Stimulated activated naive CD4-positive, alpha-beta T cell treated with Interleukin-2 at 50 U/mL for 16 hours (primary cell): ENCODE measurements around the gene OR2A25.
"Not testable (repeated sequence)": the region's sequence is repeated elsewhere in the genome, so short reads cannot be mapped to it uniquely, and the experiment has no call there.

Experiments
- DNase-seq: peaks from one replicate; lab custom pipeline; 2025; lab: John Stamatoyannopoulos, UW

The OR2A25 gene, protein sequence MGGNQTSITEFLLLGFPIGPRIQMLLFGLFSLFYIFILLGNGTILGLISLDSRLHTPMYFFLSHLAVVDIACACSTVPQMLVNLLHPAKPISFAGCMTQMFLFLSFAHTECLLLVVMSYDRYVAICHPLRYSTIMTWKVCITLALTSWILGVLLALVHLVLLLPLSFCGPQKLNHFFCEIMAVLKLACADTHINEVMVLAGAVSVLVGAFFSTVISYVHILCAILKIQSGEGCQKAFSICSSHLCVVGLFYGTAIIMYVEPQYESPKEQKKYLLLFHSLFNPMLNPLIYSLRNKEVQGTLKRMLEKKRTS

DNA sequence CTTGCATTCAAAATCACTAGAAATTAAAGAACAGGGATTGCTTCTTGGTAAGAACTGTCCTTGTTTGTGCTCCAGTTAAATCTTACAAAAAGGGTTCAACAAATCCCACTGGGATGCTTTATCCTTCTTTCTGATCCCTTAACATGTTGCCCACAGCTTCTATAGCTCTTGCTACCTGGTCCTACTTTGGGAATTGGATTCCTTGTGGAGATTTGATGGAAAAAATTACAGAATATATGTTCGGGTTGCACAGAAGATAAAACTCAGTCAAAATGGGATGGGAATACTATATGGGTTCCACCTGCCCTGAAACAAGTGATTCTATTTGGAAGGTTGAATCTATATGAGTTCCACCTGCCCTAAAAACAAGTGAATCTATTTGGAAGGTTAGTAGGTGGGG, at the start of gene OR2A25:
TSS of gene OR2A25 (plus strand) at position 301 of the 400 bp plus-strand sequence. CDS start 4,409 bp downstream, outside the sequence.
- no peak for DNase-seq

DNA sequence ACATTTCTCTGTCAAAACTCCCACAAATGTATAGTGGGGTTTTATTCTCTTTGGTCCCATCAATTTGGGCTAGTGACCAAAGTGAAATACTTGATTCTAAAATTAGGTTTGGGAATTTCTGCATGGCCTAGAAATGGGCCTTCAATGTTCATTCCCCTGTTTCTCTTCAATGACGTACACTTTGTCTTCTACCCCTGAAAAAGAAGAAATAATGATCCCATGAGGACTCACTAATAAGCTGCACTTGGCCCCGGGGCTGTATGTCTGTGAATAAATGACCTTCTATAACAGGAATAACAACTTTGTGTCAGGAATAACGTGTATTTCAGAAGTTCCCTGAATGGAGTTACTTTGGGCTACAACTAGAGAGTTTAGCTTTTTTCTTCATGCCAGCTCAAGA, 49.3 kb upstream of the OR2A25 start:
- no peak for DNase-seq

- DNase-seq, result no peak
Observed at GRCh38 chr7:144022169-144022568, 47.4 kb upstream of the OR2A25 start.

DNA sequence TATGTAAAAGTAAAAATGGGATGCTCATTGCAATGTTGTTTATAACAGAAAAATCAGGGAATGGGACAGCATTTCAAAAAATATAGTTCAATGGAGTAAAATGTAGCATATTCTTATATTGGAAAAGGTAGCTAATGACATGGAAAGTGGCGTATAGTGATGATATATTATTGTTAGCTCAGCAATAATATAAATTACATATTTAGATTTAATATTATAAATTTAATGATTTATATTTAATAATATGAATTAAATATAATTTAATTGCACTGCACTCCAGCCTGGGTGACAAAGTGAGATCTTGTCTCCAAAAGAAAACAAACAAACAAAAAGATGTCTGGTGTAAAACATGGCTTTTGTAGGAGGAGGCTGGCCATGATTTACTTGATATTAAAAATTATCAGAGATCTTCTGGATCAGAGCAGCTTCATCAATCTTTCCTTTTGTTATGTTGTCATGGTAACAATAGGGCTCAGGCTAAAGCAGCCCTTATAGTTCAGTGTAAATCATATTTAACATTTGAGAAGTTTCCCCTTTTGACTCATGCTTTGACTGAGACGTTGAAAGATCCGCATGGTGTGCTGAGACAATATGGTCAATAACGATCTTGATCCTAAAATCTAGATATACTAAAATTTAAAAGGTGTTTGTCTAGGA, 46.3 kb upstream of the OR2A25 start:
- DNase-seq, result no peak

- no peak for DNase-seq
Observed at GRCh38 chr7:144024213-144024612, 45.4 kb upstream of the OR2A25 start.

DNA sequence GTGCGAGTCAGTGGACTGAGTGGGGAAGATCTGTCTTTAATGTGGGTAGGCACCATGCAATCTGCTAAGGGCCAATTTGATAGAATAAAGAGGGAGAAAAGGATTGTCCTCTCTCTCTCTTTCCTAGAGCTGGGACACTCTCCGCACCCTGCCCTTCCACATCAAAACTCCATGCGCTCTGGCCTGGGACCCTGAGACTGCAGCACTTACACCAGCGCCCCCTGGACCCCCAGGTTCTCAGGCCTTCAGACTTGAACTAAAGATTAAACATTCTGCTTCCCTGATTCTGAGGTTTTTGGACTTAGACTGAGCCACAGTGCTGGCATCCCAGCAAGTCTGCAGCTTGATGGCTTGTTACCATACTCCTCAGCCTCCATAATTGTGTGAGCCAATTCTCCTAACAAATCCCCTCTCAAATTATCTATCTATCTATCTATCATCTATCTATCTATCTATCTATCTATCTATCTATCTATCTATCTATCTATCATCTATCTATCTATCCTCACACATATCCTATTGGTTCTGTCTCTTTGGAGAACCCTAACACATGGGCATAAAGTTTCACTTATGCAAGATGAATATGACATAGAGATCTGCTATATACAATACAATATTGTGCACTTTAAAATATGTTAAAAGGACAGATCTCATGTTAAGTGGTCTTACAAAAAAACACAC, 43.3 kb upstream of the OR2A25 start:
- no peak for DNase-seq

DNA sequence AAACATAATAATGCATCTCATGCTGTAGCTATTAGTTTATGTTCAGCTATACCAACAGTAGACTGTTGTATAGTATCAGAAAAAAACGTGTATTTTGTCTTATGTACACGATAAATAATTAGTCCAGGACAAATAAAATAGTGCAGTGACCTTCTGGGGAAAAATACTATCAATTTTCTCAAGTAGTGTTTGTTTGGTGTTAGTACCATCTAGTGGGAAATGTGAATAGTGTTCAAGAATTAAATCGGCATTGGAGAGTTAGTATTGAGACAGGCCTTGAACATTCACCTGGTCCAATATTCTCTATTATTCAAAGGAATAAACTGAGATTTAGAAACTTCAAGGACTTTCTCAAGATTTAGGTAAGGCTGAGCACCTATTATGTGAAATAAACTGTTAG, 42.5 kb upstream of the OR2A25 start:
- DNase-seq, result no peak

- DNase-seq, result no peak
Observed at GRCh38 chr7:144027974-144028373, 41.6 kb upstream of the OR2A25 start.

DNA sequence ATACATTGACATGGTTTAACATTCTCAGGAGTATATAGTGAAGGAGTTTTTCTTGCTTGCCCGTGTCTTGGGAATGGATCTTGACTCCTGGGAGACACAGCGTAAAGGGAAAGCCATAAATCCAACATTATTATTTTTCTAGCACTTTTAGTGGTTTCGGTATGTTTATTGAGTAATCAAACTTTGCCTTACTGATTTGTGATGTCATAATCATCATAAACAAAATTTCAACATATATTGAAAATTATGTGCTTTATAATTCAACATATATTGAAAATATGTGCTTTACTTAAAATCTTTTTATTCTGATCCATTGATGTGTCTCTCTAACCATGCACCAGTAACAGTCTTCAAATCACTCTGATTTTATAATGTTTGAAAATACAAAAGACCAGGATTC, 41.1 kb upstream of the OR2A25 start:
- DNase-seq, result no peak

- no peak for DNase-seq
Observed at GRCh38 chr7:144032516-144032915, 37.1 kb upstream of the OR2A25 start.

DNA sequence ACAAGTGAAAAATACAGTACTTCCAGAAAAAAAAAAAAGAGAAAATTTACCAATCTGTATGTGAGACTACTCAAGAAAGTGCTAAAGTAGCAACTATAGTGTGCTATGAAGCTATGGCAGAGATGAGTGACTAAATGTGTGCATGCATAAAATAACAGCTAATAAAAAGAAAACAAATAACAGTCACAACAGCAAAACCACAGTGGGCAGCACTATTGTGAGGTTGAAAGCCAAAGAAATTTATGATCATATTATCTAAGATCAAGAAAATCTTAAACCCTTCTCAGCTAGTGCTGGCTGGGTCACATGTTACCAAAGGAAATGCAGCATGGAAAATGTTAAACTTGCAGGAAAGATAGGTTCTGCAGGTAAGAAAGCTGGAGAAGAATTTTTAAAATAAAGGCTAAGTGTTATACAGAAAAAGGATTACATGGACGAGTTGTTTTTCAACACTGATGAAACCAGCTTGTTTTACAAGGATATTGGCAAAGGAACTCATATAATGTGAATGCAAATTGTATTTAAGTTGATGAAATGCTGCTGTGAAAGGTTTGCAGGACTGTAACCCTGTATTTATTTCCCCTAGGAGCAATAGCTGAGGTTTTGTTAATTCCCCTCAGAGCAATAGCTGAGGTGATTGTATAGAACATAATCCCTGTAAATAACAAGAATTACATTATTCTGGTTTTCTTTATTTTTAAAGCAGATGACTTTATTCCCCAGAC, 36.5 kb upstream of the OR2A25 start:
- no peak for DNase-seq

GRCh38 chr7:144035385-144035784, 34.2 kb upstream of the OR2A25 start:
- DNase-seq, result no peak

DNA sequence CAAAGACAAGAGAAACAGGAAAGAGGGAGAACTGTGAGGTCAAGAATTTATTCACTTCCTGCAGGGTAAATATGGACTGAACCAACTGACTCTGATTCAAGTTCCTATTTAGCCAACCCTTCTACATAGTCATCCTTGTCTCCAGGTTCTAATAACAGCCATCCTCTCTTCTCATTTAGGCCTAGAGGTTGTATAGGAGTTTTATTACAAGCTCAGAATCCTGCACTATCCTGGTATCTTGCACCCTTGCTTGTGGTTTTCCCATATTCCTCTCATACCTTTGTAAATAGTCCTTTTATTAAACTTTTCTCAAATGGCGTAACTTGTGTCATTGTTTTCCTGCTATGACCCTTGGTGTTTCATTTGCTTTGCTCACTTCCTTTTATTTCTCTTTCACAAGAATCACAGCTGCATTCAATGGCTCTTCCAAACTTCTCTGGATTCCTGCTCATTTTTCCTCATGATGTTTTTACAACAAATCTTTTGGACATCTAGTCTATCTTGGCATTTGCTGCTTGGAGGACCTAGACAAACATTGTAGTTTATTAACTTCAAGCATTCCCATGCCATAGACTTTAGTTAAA, 33.2 kb upstream of the OR2A25 start:
- no peak for DNase-seq

GRCh38 chr7:144037414-144038035, 32.1 kb upstream of the OR2A25 start:
- no peak for DNase-seq

DNA sequence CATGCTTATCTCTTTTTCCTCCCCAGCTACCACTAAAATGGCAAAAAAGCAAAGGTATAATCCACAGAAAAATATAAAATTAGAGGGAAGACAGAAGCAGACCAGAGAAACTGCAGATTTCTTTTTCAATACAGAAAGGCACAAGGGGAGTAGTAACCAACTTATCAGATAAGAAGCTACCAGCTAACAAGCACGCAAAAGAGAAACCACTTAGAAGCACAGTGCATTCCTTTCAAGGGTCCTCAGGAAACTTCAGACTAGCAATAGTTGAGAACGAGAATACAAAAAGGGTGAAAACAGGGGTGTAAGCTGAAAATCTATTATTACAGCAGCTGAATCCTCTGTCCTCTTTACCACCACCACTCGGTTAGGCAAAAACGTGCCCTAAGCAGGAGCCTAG, 30.7 kb upstream of the OR2A25 start:
- DNase-seq, result no peak

GRCh38 chr7:144048648-144049047, 21.0 kb upstream of the OR2A25 start, which contains the start of gene OR2A5:
OR2A5 (plus strand) TSS chr7:144048948; CDS start chr7:144050402, 1,454 bp downstream.
- DNase-seq, result no peak

DNA sequence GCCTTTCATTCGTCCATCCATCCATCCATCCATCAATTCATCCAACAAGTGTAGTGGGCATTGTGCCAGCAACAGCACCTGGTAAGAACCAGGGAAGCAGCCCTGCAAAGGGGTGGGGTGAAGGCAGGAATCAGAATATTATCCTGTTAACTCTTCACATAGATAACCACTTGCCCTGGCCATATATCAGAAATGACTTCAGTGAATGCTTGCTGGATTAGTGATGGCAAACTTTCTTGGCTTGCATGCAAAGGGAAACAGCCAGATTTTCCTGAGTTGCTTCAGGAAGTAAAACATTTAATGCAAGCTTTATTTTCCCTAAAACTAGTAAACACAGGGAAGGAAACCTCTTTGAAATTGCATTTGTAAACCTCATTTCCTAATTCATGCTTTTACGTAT, 20.1 kb upstream of the OR2A25 start:
- no peak for DNase-seq

DNA sequence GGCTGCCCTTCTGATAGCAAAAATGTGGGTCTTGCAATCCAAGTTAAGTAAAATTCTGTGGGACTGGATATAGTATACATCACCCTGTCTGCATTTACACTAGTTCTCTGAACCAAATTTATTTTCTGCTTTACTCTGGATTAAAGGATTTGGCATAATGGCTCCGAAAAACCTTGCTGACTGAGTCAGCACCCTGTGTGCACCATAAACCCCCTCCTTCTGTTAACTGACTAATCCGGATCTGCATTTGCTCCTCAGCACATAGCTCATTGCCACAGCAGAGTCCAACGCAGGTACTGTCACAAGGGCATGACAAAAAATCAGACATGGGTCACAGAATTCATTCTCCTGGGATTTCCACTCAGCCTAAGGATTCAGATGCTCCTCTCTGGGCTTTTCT, 19.5 kb upstream of the OR2A25 start:
- DNase-seq, result no peak

DNA sequence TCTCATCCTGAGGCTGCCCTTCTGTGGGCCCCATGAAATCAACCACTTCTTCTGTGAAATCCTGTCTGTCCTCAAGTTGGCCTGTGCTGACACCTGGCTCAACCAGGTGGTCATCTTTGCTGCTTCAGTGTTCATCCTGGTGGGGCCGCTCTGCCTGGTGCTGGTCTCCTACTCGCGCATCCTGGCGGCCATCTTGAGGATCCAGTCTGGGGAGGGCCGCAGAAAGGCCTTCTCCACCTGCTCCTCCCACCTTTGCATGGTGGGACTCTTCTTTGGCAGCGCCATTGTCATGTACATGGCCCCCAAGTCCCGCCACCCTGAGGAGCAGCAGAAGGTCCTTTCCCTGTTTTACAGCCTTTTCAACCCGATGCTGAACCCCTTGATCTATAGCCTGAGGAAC, 18.7 kb upstream of the OR2A25 start:
- DNase-seq, result not testable (repeated sequence)

DNA sequence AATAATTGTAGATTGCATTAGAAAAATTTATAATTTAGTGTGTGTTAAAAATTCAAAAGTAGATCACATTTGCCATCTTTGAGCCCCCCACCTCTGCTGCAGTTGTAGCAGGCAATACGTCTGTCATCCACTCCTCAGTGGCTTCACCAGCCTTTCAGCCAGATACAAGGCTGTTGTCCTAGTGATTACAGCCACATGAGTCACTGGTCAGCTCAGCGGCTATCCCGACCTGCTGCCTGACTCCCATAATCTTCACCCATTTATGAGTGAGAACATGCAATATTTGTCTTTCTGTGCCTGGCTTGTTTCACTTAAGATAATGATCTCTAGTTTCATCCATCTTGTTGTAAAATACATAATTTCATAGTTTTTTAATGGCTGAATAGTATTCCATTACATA, 11.7 kb upstream of the OR2A25 start:
- no peak for DNase-seq

GRCh38 chr7:144063710-144064109, 5.9 kb upstream of the OR2A25 start:
- DNase-seq, result no peak

GRCh38 chr7:144069953-144070352, 342 bp downstream of the OR2A25 start:
- DNase-seq, result no peak
